Germinal center (tissue), 1 donor: Measurements from ENCODE around the gene CCDC81.
"Not testable (repeated sequence)": the region's sequence is repeated elsewhere in the genome, so short reads cannot be mapped to it uniquely, and the experiment has no call there.

ENCODE experiments used
- DNase-seq: peaks from one replicate; pipeline ENCODE4 v3.0.0; 2012; ENCODE audit warnings: mixed read lengths, low spot score

The CCDC81 gene

DNA sequence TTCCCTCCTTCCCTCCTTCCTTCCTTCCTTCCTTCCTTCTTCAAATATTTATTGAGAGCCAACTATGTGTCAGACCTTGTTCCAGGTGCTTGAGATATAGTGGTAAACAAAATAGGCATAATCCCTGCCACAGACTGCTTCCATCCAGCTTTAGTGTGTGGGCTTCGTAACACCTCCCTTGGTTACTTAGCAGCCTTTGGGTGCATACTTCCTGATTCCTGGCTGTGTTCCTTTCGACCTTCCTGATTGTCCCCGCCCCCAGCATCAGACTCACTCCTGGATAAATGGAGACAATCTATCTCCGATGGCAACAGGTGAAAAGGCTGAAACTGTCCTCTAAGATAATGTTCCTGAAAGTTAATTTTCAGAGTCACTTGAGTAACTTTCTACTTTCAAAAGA, 13.5 kb downstream of the CCDC81 start:
- DNase-seq: no peak

DNA sequence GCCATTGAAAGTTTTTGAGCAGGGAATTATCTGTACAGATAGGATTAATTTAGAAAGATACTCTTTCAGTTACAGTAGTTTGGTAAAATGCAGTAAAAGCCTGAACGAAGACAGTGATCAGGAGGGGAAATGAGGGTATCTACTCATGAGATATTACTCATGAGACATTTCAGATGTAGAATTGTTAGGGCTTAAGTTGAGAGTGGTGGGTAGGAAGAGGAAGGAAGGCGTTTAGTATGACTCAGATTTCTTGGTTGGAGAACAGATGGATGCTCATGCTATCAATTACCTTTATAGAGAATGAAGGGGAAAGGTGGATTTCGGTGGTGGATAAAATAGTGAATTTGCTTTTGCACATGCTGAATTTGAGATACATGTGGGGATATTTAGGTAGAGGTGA, 15.8 kb downstream of the CCDC81 start:
- DNase-seq: no peak

DNA sequence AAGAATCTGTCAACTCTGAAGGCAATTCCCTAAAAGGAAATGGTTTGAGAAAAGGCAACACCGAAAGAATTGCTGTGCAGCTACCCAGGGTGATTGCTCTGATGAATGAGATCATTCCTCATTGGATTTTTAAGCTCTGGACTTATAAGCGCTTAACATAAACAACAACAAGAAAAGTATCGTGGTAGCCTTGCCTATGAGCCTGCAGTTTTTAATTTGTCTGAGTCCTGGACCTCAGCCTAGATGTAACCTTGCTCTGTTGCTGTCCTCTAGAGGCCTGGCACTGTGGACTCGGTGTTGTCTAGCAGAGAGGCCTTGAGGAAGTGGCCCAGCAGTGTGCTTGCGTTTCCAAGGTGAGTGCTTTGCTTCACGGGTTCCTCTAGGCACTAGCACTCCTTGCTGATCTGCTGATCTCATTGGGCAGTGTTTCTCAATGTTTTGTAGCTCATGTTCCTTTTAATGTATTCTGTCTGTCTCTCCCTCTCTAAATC, 20.4 kb downstream of the CCDC81 start:
- no peak for DNase-seq

DNA sequence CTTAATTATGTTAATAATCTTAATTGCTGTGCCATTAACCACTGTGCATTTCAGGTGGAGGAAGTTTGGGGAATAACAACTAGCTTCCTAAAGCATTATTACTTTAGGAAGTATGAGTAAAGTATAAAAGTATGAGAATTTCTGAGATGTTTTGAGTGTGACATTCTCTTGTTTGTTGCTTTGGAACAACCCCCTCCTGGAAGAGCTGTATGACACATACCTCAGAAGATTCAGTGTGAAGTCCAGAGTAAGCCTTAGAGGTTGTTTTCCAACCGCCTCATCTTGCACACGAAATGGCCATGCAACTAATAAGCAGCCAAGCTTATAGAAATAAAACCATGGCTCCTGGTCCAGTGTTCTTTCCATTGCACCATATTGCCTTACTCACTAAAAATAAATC, 21.7 kb downstream of the CCDC81 start:
- DNase-seq: no peak

DNA sequence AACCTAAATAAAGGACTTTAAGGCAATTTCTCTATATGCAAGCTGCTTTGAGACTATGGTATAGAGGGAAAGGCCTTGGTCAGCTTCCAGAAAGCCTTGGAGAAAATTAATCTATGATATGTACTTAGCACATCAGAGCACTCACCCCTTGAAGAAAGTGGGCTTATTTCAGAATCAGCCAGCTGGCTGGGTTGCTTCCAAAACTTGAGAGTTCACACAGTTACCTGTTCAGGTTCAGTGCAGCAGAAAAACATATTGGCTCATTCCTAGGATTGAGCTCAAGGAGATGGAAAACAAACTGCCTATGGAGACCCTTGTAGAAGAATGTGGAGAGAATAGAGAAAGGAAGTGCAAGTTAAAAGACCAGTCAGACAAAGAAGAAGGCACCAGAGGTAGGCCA, 22.7 kb downstream of the CCDC81 start:
- no peak for DNase-seq

DNA sequence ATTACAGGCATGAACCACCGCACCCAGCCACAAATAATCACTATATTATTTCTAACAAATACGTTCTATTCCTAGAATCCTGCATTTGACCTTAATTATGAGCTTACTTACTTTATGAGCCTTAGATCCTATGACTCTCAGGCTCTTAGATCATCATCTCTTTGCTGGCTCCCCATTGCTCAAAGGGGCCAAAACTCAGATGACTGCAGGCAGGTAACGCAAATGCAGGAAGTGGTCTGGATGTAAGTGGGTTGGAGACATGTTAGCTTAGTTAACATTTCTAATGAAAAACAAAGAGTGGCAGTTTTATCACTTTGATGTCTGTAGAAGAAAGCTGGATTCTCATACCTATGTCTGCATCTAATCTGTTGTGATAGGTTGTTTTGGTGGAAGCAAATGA, 23.4 kb downstream of the CCDC81 start:
- DNase-seq: no peak

DNA sequence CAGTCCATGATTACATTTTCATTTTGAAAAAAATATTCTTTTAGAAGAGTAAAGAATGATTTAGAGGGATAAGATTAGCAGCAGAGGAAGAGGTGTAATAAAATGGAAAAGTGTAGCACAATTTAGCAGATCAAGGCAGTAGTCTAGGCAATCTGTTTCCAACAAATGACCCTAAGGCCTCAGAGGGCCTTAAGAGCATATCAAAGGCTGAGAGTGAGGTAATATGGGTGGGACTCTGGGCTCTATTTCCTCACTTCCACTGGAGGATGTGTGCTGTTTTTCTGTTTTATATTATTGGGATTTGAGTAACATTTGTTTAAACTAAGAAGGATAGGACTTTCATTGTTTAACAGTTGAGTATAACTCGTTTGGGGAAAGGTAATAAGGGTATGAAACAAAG, 28.8 kb downstream of the CCDC81 start:
- DNase-seq: no peak

DNA sequence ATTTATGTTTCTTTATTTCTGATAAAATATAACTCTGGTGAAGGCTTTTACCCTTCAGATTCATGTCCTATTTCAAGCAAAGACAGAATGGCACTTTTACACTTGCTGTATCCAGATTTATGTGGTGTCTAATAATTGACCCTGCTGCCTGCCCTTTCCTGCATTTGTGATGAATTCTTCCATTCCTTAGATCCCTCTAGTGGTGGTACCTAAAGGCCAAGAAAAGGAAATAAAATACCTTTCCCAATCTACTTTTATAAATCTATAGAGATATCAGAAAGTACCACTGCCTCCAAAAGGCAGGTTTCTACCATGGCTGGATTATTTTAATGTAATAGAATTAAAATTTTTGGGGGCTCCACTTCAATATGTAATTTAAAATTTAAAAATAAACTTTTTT, 34.2 kb downstream of the CCDC81 start:
- DNase-seq: no peak

DNA sequence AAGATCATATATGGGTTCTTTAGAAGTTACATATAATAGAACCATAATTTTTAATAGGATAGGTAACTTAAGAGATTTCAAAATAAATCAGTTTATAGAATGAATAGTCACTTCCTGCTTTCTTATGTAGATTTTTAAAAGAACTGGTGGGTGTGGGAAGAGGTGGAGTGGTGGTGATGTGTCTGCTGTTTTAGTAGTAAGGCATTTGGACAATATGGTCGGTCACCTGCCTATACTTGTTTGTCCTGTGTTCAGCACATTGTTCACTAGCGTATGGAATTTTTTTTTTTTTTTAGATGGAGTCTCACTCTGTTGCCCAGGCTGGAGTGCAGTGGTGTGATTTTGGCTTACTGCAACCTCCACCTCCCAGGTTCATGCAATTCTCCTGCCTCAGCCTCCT, 39.3 kb downstream of the CCDC81 start:
- no peak for DNase-seq

DNA sequence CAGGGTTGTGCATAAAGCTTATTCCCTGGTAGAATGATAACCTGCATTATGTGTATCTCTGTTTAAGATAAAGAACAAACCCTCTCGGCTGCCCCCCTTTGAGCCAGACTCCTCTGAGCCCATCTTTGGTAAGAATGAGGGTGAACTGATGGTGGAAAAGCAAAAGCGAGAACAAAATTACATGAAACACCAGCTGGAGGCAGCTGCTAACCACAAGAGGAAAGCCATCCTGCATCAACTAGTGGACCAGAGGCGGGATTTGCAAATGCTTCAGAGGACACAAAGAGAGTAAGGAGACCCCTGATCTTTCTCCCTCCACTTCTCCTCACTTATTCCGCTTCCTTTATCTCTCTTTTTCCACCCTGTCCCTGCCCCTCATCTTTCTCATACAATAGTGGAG, 40.3 kb downstream of the CCDC81 start:
- DNase-seq: no peak

DNA sequence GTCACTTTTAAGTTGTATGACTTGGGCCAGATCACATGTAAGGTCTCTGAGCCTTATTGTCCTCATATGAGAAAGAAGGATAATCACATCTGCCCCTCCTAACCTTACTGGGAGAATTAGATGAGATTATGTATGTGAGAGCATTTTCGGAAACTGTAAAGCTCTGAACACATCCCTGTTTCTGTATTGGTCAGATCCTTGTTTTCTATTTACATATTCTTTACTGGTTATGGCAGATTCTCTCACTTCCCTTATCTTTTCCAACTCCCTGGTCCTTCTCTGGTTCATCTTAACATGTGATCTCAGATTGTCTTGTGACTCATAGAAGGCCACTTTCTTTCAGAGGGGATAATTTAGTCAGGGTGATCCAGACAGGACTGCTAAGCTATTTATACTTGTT, 41.8 kb downstream of the CCDC81 start:
- no peak for DNase-seq

DNA sequence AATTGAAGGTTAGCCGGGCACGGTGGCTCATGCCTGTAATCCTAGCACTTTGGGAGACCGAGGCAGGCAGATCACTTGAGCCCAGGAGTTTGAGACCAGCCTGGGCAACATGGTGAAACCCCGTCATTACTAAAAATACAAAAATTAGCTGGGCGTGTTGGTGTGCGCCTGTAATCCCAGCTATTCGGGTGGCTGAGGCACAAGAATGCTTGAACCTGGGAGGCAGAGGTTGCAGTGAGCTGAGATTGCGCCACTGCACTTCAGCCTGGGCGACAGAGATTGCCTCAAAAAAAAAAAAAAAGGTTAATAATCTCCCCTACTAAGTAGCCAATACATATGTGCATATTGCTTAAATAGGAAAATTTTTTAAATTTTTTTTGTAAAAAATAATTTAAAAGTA, 42.3 kb downstream of the CCDC81 start:
- DNase-seq: not testable (repeated sequence)

DNA sequence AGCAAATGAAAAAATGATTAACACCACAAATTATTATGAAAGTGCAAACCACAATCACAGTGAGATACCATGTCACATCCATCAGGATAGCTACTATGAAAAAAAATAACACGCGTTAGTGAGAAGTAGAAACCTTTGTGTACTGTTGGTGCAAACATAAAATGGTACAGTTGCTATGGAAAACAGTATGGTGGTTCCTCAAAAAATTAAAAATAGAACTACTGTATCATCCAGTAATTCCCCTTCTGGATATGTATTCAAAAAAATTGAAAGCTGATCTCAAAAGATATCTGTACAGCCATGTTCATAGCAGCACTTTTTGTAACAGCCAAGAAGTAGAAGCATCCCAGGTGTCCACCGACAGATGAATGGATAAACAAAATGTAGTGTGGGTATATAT, 43.4 kb downstream of the CCDC81 start:
- no peak for DNase-seq

DNA sequence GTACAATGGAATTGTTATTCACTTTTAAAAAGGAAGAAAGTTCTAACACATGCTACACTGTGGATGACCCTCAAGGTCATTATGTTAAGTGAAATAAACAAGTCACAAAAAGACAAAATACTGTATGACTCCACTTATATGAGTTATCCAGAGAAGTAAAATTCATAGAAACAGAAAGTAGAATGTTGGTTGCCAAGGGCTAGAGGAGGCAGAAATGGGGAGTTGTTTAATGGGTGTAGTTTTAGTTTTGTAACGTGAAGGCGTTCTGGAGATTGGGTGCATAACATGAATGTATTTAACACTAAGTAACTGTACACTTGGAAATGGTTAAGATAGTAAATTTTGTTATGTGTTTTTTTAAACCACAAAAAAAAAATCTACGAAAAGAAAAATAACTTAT, 43.8 kb downstream of the CCDC81 start:
- no peak for DNase-seq

DNA sequence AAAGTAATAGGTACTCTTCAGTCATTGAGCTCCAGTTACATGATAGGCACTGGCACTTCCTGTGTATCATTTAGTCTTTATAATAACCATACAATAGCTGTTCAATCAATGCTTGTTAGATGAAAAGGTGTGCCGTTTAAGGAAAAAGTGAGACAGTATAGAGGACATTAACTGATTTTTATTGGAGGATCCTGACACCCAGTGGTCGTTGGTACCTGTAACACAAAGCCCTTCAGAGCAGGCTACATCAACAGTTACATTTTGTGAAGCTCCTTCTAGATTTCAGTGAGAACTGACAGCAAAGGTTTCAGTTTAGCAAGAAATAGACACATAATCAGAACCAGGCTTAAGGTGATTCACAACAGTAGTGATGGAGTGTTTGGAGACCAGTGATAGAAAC, 44.2 kb downstream of the CCDC81 start:
- DNase-seq: no peak

DNA sequence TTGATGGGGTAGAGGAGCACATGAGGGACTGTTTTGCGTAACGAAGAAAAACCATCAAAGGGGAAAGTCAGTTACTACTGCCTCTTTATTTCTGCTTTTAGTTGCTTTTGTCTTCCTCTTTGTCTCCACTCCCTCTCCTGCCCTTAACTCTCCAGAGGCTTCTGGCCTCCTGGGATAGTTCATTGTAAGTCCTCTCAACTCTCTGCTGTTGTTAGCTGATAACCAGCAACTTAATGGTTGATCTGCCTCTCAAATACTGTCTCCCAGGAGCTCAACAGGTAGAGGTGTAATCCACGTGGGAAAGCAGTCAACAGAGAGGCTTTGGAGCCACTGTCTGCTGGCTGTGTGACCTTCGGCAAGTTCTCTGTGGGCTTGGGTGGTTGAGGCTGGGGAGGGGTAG, 47.3 kb downstream of the CCDC81 start:
- DNase-seq: no peak

DNA sequence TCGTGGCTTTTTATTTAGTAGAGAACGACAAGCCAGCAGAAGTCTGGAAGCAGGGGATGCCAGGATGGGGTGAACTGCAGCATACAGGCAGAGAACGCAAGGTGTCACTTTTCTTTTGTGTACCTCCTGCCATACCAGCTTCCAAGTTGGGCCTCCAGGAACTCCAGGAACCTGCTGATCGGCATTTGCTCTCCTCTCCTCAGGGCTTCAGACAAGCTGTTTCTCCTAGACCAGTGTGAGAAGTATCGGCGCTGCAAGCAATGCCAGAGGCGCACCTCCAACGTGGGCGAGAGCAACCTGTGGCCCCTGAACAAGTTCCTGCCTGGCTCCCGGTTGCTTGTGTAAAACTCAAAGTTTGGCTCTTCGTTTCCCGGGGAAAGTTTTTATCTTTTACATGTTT, 47.7 kb downstream of the CCDC81 start:
- no peak for DNase-seq

DNA sequence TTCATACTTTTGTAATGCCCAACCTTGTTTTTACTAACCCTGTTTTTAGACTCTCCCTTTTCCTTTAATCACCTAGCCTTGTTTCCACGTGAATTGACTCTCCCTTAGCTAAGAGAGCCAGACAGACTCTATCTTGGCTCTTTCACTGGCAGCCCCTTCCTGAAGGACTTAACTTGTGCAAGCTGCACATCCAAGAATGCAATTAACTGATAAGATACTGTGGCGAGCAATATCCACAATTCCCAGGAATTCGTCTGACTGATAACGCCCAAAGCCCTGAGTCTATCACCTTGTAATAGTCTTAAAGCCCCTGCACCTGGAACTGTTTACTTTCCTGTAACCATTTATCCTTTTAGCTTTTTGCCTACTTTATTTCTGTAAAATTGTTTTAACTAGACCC, 48.8 kb downstream of the CCDC81 start:
- not testable (repeated sequence) for DNase-seq

DNA sequence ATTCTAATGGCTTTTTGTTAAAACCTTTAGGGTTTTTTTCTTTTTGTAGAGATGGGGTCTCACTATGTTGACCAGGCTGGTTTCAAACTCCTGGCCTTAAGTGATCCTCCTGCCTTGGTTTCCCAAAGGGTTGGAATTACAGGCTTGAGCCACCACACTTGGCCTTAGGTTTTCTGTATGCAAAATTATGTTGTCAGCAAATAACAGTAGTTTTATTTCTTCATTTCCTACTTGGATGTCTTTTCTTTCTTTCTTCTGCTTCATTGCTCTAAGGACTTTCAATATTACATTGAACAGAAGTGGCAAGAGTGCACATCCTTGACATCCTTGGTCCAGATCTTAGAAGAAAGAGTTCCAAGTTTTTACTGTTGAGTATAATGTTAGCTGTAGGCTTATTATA, 52.8 kb downstream of the CCDC81 start:
- no peak for DNase-seq

DNA sequence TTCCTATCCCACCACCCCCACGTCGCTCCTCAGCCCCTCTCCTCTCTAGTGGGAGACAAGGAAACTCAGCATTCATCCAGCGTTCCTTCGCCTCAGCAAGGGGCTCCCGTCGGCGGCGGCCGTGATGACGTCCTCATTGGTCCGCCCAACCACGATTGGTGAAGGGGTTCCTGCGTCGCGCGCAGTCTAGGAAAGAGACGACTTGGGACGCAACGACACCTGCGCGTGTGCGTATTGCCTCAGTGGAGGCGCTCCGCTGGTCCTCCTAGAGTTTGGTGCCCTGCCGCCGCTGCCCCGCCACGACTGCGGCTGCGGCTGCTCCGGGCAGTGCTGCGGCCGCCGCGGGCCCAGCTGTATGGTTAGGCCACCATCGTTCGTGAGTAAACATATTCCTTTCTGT, 56.6 kb downstream of the CCDC81 start:
- DNase-seq: no peak

DNA sequence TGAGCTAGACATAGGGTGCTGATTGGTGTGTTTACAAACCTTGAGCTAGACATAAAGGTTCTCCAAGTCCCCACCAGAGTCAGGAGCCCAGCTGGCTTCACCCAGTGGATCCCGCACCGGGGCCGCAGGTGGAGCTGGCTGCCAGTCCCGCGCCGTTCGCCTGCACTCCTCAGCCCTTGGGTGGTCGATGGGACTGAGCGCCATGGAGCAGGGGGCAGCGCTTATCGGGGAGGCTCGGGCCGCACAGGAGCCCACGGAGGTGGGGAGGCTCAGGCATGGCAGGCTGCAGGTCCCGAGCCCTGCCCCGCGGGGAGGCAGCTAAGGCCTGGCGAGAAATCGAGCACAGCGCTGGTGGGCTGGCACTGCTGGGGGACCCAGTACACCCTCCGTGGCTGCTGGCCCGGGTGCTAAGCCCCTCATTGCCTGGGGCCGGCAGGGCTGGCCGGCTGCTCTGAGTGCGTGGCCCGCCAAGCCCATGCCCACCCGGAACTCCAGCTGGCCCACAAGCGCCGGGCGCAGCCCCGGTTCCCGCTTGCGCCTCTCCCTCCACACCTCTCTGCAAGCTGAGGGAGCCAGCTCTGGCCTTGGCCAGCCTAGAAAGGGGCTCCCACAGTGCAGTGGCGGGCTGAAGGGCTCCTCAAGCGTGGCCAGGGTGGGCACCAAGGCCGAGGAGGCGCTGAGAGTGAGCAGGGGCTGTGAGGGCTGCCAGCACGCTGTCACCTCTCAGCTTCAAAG, 58.8 kb downstream of the CCDC81 start:
- DNase-seq: not testable (repeated sequence)

DNA sequence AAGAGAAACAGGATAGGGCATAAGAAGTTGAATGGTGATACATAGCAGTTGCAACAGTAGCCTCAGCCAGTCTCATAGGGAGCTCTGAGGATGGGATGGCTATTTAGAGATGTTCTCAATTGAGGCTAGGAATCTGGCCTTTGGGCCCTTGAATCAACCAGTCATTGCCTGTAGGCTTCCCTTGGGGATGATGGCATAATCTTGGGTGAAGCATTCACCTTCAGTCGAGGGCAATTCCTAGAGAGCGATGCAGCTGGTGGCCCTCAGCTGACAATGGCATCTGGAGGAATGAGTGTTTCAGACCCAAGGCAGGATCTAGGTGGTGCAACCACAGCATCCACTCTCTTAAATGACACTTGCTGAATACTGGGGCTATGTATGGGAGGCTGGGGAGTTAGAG, 61.0 kb downstream of the CCDC81 start:
- no peak for DNase-seq

DNA sequence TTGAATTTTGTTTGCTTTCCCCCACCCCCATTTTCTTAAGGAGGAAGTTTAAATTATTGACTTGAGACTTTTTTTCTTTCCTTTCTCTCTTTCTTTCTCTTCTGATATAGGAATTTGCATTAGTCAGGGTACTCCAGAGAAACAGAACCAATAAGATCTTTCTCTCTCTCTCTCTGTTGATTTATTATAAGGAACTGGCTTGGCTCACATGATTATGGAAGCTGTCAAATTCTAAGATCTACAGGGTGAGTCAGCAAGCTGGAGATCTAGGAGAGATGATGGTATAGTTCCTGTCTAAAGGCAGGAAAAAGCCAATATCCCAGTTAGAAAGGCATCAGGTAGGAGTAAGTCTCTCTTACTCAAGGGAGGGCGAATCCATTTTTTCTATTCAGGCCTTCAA, 64.0 kb downstream of the CCDC81 start:
- DNase-seq: no peak

DNA sequence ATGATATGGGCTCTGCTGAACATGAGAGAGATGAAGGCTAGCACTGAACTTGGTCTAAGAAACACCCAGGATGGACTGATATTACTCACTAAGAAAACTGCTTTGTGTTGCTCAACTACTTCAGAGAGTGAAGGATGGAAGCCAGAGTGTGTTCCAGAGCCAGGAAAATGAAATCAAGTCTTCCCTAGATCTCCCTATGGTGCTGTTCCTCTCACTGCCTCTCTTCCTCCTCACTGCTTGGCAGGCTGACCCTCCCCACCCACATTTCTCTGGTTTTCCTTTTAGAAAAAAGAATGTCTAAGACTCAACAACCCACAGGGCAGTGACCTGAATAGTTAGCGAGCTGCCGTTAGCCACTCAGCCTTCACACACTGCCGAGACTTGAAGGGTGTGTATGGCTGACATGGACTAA, 65.6 kb downstream of the CCDC81 start:
- DNase-seq: no peak

DNA sequence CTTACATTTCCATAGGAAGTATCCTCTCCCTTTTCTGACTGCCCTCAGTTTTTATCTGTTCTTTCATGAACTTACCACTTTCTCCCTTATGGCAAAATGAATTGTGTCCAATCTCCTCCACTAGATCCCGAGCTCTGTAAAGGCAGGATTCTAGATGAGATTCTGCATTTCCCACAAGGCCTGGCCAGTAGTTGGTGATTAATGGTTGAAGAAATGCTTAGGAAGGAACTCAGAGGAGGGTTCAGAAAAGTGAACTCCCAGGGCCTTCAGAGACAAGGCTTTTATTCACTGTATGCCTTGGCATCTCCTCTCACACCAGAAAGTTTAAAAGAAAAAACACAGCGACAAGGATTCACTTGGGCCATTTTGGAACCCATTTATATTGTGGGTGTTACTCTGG, 66.2 kb downstream of the CCDC81 start:
- no peak for DNase-seq
